GM19328 (cell line): ENCODE data around the gene GDPGP1.

Experiments used
- ATAC-seq: cut with Tn5 transposase; IDR thresholded peaks from one replicate; pipeline ENCODE4 v1.9.1; 2021; ENCODE audit warnings: mild to moderate bottlenecking, moderate library complexity; ENCODE audit not compliant: unreplicated experiment

The GDPGP1 gene

GRCh38 chr15:90225047-90225446 lies 9.0 kb upstream of the GDPGP1 start:
- no peak for ATAC-seq

- ATAC-seq: no peak
These were observed 8.3 kb upstream of the GDPGP1 start for GRCh38 chr15:90225504-90226234.

GRCh38 chr15:90227336-90227735 lies 6.7 kb upstream of the GDPGP1 start:
- no peak for ATAC-seq

- no peak for ATAC-seq
These were observed 5.9 kb upstream of the GDPGP1 start for GRCh38 chr15:90227816-90228772.

- ATAC-seq: no peak
These were observed 5.0 kb upstream of the GDPGP1 start for GRCh38 chr15:90228960-90229359.

GRCh38 chr15:90230071-90230494 lies 3.9 kb upstream of the GDPGP1 start:
- no peak for ATAC-seq

GRCh38 chr15:90230610-90231009 lies 3.4 kb upstream of the GDPGP1 start:
- ATAC-seq: no peak

- ATAC-seq: no peak
These were observed 2.7 kb upstream of the GDPGP1 start for GRCh38 chr15:90231028-90232017.

- no peak for ATAC-seq
These were observed 1.8 kb upstream of the GDPGP1 start for GRCh38 chr15:90232196-90232595.

GRCh38 chr15:90232941-90233386 lies 1.0 kb upstream of the GDPGP1 start:
- ATAC-seq: no peak

- peak; percentile 78 for ATAC-seq
These were observed 468 bp upstream of the GDPGP1 start, which contains the start of gene CIB1 for GRCh38 chr15:90233387-90234095. CIB1 (minus strand) TSS chr15:90233941; CDS start chr15:90233885, 56 bp downstream.

GRCh38 chr15:90239371-90239770 lies 5.4 kb downstream of the GDPGP1 start:
- ATAC-seq: no peak

GRCh38 chr15:90240856-90241255 lies 6.8 kb downstream of the GDPGP1 start:
- no peak for ATAC-seq

- no peak for ATAC-seq
These were observed 7.6 kb downstream of the GDPGP1 start for GRCh38 chr15:90241343-90242192.

GRCh38 chr15:90243943-90244639 lies 10.1 kb downstream of the GDPGP1 start:
- ATAC-seq: no peak

GRCh38 chr15:90248789-90249202 lies 14.8 kb downstream of the GDPGP1 start:
- ATAC-seq: no peak

GRCh38 chr15:90249203-90249863 lies 15.3 kb downstream of the GDPGP1 start, which contains the start of gene TTLL13:
TTLL13 (plus strand) TSS chr15:90249556; CDS start chr15:90250631, 1,075 bp downstream.
- ATAC-seq: peak; percentile 62

- no peak for ATAC-seq
These were observed 23.8 kb downstream of the GDPGP1 start for GRCh38 chr15:90257776-90258175.
